Measurements from ENCODE around the gene NAGLU. TPM values are rescaled to one million over a fixed set of nuclear protein-coding genes. Genes with fewer than 3 reads are reported as not detected.

The NAGLU gene
- total and polyA plus RNA-seq, 7 donors: 9.1 to 18.1 (median 16.0) TPM

DNA sequence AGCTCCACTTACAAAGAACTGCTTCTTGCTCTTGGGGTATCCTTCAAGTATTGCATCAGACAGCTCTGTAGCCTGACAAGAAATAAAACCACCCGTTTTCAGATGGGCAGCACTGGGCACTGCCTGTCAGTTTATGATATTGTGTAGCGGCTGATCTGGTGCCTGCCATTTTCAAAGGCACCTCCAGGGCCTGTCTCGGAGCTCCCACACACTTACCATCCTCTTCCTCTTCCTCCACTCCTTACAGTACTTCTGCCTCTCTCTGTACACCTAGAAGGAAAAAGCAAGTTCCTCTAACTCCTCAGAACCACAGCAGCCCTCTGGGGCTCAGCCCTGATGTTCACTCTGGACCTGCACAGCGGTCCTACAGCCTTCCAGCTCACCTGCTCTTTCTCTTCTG, 37.1 kb downstream of the NAGLU start:
- WGBS, 3 donors: 72 to 85% (median 80%) methylated on average over 4 of the region's 4 CpGs
- ATAC-seq: no peak
- TF ChIP-seq, protein P1, sequence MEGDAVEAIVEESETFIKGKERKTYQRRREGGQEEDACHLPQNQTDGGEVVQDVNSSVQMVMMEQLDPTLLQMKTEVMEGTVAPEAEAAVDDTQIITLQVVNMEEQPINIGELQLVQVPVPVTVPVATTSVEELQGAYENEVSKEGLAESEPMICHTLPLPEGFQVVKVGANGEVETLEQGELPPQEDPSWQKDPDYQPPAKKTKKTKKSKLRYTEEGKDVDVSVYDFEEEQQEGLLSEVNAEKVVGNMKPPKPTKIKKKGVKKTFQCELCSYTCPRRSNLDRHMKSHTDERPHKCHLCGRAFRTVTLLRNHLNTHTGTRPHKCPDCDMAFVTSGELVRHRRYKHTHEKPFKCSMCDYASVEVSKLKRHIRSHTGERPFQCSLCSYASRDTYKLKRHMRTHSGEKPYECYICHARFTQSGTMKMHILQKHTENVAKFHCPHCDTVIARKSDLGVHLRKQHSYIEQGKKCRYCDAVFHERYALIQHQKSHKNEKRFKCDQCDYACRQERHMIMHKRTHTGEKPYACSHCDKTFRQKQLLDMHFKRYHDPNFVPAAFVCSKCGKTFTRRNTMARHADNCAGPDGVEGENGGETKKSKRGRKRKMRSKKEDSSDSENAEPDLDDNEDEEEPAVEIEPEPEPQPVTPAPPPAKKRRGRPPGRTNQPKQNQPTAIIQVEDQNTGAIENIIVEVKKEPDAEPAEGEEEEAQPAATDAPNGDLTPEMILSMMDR (IDR thresholded peaks at IDR 0.05): no peak
- Histone ChIP-seq H3K27ac (no peak overlapping the region), H3K36me3 (ENCODE audit: insufficient read depth in 1 of 2, low read depth in 1 of 2) (peaks cover 12 to 74% of the 10 kb centered on the region in 2 donors), H3K9me3 (no peaks in the 10 kb centered on the region), H3K4me3 (no peak overlapping the region), H3K4me1 (peaks cover 4% of the 10 kb centered on the region), H3K27me3 (ENCODE audit: insufficient read depth in 3 of 3, low read length in 2 of 3) (no peaks in the 10 kb centered on the region)
- DNase-seq: no peak
- intact Hi-C loops (cut with DNase I): no loop called here

- Histone ChIP-seq H3K4me3 (no peak overlapping the region), H3K27me3 (ENCODE audit: insufficient read depth in 3 of 3, low read length in 2 of 3) (no peaks in the 10 kb centered on the region), H3K4me1 (peaks cover 11% of the 10 kb centered on the region), H3K27ac (no peak overlapping the region), H3K36me3 (ENCODE audit: insufficient read depth in 1 of 2, low read depth in 1 of 2) (peaks cover 12 to 63% of the 10 kb centered on the region in 2 donors), H3K9me3 (no peaks in the 10 kb centered on the region)
- intact Hi-C loops (cut with DNase I): no loop called here
- TF ChIP-seq, protein P1 (IDR thresholded peaks at IDR 0.05): no peak
- DNase-seq: no peak
- no peak for ATAC-seq
- WGBS, 3 donors: 74 to 85% (median 75%) methylated on average over 3 of the region's 3 CpGs
These were observed 38.4 kb downstream of the NAGLU start for GRCh38 chr17:42574463-42574862.

GRCh38 chr17:42577140-42577531, 41.1 kb downstream of the NAGLU start:
- DNase-seq (no peak), ATAC-seq (no peak)
- H3K4me1 ChIP-seq: peaks cover 11% of the 10 kb centered on the region
- H3K27ac ChIP-seq: peak overlapping the region; percentile 86
- peaks cover 16 to 63% of the 10 kb centered on the region in 2 donors for H3K36me3 ChIP-seq (ENCODE audit: insufficient read depth in 1 of 2, low read depth in 1 of 2)
- H3K4me3 ChIP-seq: peak overlapping the region; percentile 88
- TF ChIP-seq, protein P1 (IDR thresholded peaks at IDR 0.05): no peak
- no peaks in the 10 kb centered on the region for H3K9me3 ChIP-seq
- WGBS, 3 donors: 2 to 3% (median 3%) methylated on average over 17 to 18 of the region's 18 CpGs
- intact Hi-C loops (cut with DNase I): loop anchor here (5.0 kb wide), 2 partner anchors 100 to 185 kb away; partner anchors contain the start of genes PLEKHH3 (in 1 of the 2) and RAMP2 (in 1 of the 2)
- no peaks in the 10 kb centered on the region for H3K27me3 ChIP-seq (ENCODE audit: insufficient read depth in 3 of 3, low read length in 2 of 3)

DNA sequence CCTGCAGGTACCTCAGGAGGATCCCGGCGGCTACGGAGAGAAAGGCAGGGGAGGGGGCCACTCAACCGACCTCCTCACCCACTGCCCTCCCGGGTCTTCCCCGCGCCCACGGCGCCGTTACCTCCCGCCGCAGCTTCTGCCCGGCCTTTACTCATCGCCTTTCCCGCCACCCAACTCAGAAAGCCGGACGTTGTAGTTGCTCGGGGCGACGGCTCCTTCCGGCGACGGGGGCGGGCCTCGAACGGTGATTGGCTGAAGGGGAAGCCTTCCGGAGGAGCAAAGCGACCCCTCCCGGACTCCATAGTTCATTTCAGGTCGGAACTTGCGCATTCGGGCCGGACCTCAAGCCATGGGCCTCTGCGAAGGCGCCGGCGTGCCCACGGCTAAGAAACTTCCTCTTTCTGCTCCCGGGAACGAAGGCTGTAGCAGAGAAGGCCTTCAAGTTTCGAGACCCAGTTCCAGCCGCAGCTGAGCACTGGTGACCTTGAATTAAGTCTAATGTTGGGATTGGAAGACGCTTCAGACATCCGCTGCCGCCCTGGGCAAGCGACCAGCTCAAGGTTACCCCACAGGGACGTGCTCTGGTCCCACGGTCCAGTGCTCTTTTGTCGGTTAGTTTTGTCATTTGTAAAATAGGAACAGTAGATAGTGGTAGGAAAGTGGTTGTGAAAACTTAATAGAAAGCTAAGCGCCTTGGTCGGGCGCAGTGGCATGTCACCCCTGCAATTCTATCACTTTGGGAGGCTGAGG, 41.7 kb downstream of the NAGLU start, which contains the start of gene PSMC3IP:
Gene PSMC3IP (minus strand): TSS at position 198 of the 750 bp plus-strand sequence. CDS start 43 bp downstream, at position 155.
- peak; percentile 96 to 98 for DNase-seq
- Histone ChIP-seq H3K27ac (peak within 1 kb of the TSS; percentile 86), H3K36me3 (ENCODE audit: insufficient read depth in 1 of 2, low read depth in 1 of 2) (peaks cover 15 to 63% of the 10 kb centered on the region in 2 donors), H3K4me1 (peaks cover 11% of the 10 kb centered on the region), H3K27me3 (ENCODE audit: insufficient read depth in 3 of 3, low read length in 2 of 3) (no peaks in the 10 kb centered on the region), H3K9me3 (no peaks in the 10 kb centered on the region), H3K4me3 (peak within 1 kb of the TSS; percentile 88)
- TF ChIP-seq, protein P1 (IDR thresholded peaks at IDR 0.05): peak; percentile 22
- ATAC-seq: peak; percentile 95 to 98 (median 96)
- WGBS, 3 donors: 0% methylated on average over 49 to 52 of the region's 52 CpGs
- intact Hi-C loops (cut with DNase I): loop anchor here (1.0 to 5.0 kb wide), 3 partner anchors 100 to 185 kb away; partner anchors contain the start of genes PLEKHH3 (in 1 of the 2) and RAMP2 (in 1 of the 2)

All from psoas muscle (tissue), 8 donors.